Mesendoderm (in vitro differentiated cells): ENCODE data around the gene ARHGAP6.

ENCODE experiments used
- DNase-seq: peaks from one replicate; pipeline ENCODE4 v3.0.0; 2013
- H2AK5ac ChIP-seq: 2 replicates; pipeline ENCODE4 v1.6.1; 2013; ENCODE audit warnings: low read length, inconsistent platforms
- H2BK120ac ChIP-seq: 2 replicates; pipeline ENCODE4 v1.6.1; 2013; ENCODE audit warnings: low read depth, mild to moderate bottlenecking, low read length, moderate library complexity, mixed read lengths
- H2BK15ac ChIP-seq: replicated peaks from 2 replicates; pipeline ENCODE4 v1.6.1; 2013; ENCODE audit warnings: low read depth, mild to moderate bottlenecking, moderate library complexity
- H2BK5ac ChIP-seq: 2 replicates; pipeline ENCODE4 v1.6.1; 2013; ENCODE audit warnings: low read length, inconsistent platforms
- H3K18ac ChIP-seq: 2 replicates; pipeline ENCODE4 v1.6.1; 2013; ENCODE audit warnings: mild to moderate bottlenecking, low read length, mixed read lengths
- H3K23ac ChIP-seq: one replicate; pipeline ENCODE4 v1.6.1; 2013; ENCODE audit warnings: low read length
- H3K27ac ChIP-seq: 2 replicates; pipeline ENCODE4 v1.5.1; 2013; ENCODE audit warnings: low read depth, mild to moderate bottlenecking, inconsistent platforms, low read length, moderate library complexity
- H3K27me3 ChIP-seq: 2 replicates; pipeline ENCODE4 v1.6.1; 2013; ENCODE audit warnings: low read length, control low read depth, mild to moderate bottlenecking, inconsistent platforms; ENCODE audit not compliant: insufficient read depth, poor library complexity
- H3K36me3 ChIP-seq: 2 replicates; pipeline ENCODE4 v1.6.1; 2013; ENCODE audit warnings: low read length, inconsistent platforms; ENCODE audit not compliant: control insufficient read depth, insufficient read depth
- H3K4ac ChIP-seq: one replicate; pipeline ENCODE4 v1.6.1; 2013; ENCODE audit warnings: low read depth, mild to moderate bottlenecking, low read length, moderate library complexity
- H3K4me1 ChIP-seq: 2 replicates; pipeline ENCODE4 v1.6.1; 2013; ENCODE audit warnings: low read depth, low read length, inconsistent platforms; ENCODE audit not compliant: control insufficient read depth
- H3K4me2 ChIP-seq: 2 replicates; pipeline ENCODE4 v1.6.1; 2013; ENCODE audit warnings: low read length
- H3K4me3 ChIP-seq: 2 replicates; pipeline ENCODE4 v1.5.1; 2013; ENCODE audit warnings: mild to moderate bottlenecking, low read length
- H3K56ac ChIP-seq: one replicate; pipeline ENCODE4 v1.6.1; 2013; ENCODE audit warnings: low read length
- H3K79me1 ChIP-seq: 2 replicates; pipeline ENCODE4 v1.6.1; 2013; ENCODE audit warnings: low read length, inconsistent platforms
- H3K79me2 ChIP-seq: 2 replicates; pipeline ENCODE4 v1.6.1; 2013; ENCODE audit warnings: mild to moderate bottlenecking, low read length; ENCODE audit not compliant: control insufficient read depth, insufficient read depth
- H3K9ac ChIP-seq: 2 replicates; pipeline ENCODE4 v1.6.1; 2013; ENCODE audit warnings: low read length, inconsistent platforms
- H4K5ac ChIP-seq: one replicate; pipeline ENCODE4 v1.6.1; 2013; ENCODE audit warnings: low read length
- H4K8ac ChIP-seq: one replicate; pipeline ENCODE4 v1.6.1; 2013; ENCODE audit warnings: low read depth, mild to moderate bottlenecking, control low read depth, low read length, moderate library complexity
- WGBS: extraction: QIAGEN DNeasy Blood & Tissue Kit; methylation state at CpG from one replicate; pipeline ENCODE4 v1.1.7; 2013; ENCODE audit warnings: low lambda C conversion rate, missing lambda C conversion rate; ENCODE audit not compliant: insufficient coverage; ENCODE audit errors: extremely low coverage; 5-methylcytosine and 5-hydroxymethylcytosine counted together

Gene ARHGAP6

GRCh38 chrX:11470250-11470974 is 195.3 kb downstream of the ARHGAP6 start:
- no peak overlapping the region for H3K4ac ChIP-seq
- WGBS = no CpG with 5 or more reads among the region's 1 CpG

GRCh38 chrX:11465648-11466411 is 199.9 kb downstream of the ARHGAP6 start:
- no peak for DNase-seq

More at GRCh38 chrX:11470250-11470974, 195.3 kb downstream of the ARHGAP6 start:
- DNase-seq = no peak
- no peaks in the 10 kb centered on the region for H3K79me1 ChIP-seq
- H3K4me3 ChIP-seq = no peak overlapping the region
- no peak overlapping the region for H2BK120ac ChIP-seq
- H4K5ac ChIP-seq = no peak overlapping the region
- H3K4me1 ChIP-seq = no peaks in the 10 kb centered on the region
- H3K27ac ChIP-seq = no peak overlapping the region
- H4K8ac ChIP-seq = no peak overlapping the region
- no peak overlapping the region for H2AK5ac ChIP-seq
- no peak overlapping the region for H2BK15ac ChIP-seq
- H3K56ac ChIP-seq = no peak overlapping the region
- no peaks in the 10 kb centered on the region for H3K36me3 ChIP-seq
- no peak overlapping the region for H3K9ac ChIP-seq
- H2BK5ac ChIP-seq = no peak overlapping the region
- no peak overlapping the region for H3K23ac ChIP-seq
- H3K27me3 ChIP-seq = no peaks in the 10 kb centered on the region
- no peak overlapping the region for H3K4me2 ChIP-seq
- no peaks in the 10 kb centered on the region for H3K79me2 ChIP-seq
- H3K18ac ChIP-seq = no peak overlapping the region

GRCh38 chrX:11464836-11465463 is 200.8 kb downstream of the ARHGAP6 start:
- WGBS = no CpG with 5 or more reads among the region's 8 CpGs
- Histone ChIP-seq H3K36me3 (no peaks in the 10 kb centered on the region), H3K4me3 (no peak overlapping the region), H2BK120ac (no peak overlapping the region), H3K4me2 (no peak overlapping the region), H3K79me1 (no peaks in the 10 kb centered on the region), H3K23ac (no peak overlapping the region), H3K56ac (no peak overlapping the region), H2BK5ac (no peak overlapping the region), H4K8ac (no peak overlapping the region), H3K79me2 (no peaks in the 10 kb centered on the region), H3K27me3 (no peaks in the 10 kb centered on the region), H3K27ac (no peak overlapping the region), H3K18ac (no peak overlapping the region), H3K4me1 (no peaks in the 10 kb centered on the region), H3K4ac (no peak overlapping the region), H2AK5ac (no peak overlapping the region), H2BK15ac (no peak overlapping the region), H3K9ac (no peak overlapping the region), H4K5ac (no peak overlapping the region)
- no peak for DNase-seq

More at GRCh38 chrX:11465648-11466411, 199.9 kb downstream of the ARHGAP6 start:
- H2BK120ac ChIP-seq = no peak overlapping the region
- H3K27me3 ChIP-seq = no peaks in the 10 kb centered on the region
- H2BK5ac ChIP-seq = no peak overlapping the region
- no peaks in the 10 kb centered on the region for H3K79me1 ChIP-seq
- no CpG with 5 or more reads among the region's 5 CpGs for WGBS
- no peak overlapping the region for H4K8ac ChIP-seq
- H3K9ac ChIP-seq = no peak overlapping the region
- H2BK15ac ChIP-seq = no peak overlapping the region
- H3K79me2 ChIP-seq = no peaks in the 10 kb centered on the region
- no peak overlapping the region for H3K56ac ChIP-seq
- no peak overlapping the region for H3K4me2 ChIP-seq
- no peak overlapping the region for H3K4ac ChIP-seq
- no peak overlapping the region for H3K18ac ChIP-seq
- H3K23ac ChIP-seq = no peak overlapping the region
- H3K27ac ChIP-seq = no peak overlapping the region
- no peaks in the 10 kb centered on the region for H3K4me1 ChIP-seq
- no peak overlapping the region for H3K4me3 ChIP-seq
- H2AK5ac ChIP-seq = no peak overlapping the region
- no peaks in the 10 kb centered on the region for H3K36me3 ChIP-seq
- no peak overlapping the region for H4K5ac ChIP-seq

GRCh38 chrX:11464380-11464779 is 201.3 kb downstream of the ARHGAP6 start:
- no peak overlapping the region for H3K18ac ChIP-seq
- no peak overlapping the region for H3K56ac ChIP-seq
- no peaks in the 10 kb centered on the region for H3K4me1 ChIP-seq
- no peak for DNase-seq
- no peak overlapping the region for H4K8ac ChIP-seq
- H3K4me2 ChIP-seq = no peak overlapping the region
- no peaks in the 10 kb centered on the region for H3K79me2 ChIP-seq
- no peak overlapping the region for H2BK5ac ChIP-seq
- no peaks in the 10 kb centered on the region for H3K27me3 ChIP-seq
- no peak overlapping the region for H3K9ac ChIP-seq
- no peak overlapping the region for H3K4me3 ChIP-seq
- H3K79me1 ChIP-seq = no peaks in the 10 kb centered on the region
- no CpG with 5 or more reads among the region's 1 CpG for WGBS
- no peak overlapping the region for H3K4ac ChIP-seq
- H3K36me3 ChIP-seq = no peaks in the 10 kb centered on the region
- no peak overlapping the region for H2BK15ac ChIP-seq
- H2BK120ac ChIP-seq = no peak overlapping the region
- no peak overlapping the region for H4K5ac ChIP-seq
- no peak overlapping the region for H2AK5ac ChIP-seq
- no peak overlapping the region for H3K27ac ChIP-seq
- H3K23ac ChIP-seq = no peak overlapping the region

- DNase-seq = no peak
- H3K23ac ChIP-seq = no peak overlapping the region
- no peak overlapping the region for H3K18ac ChIP-seq
- no peak overlapping the region for H3K9ac ChIP-seq
- H2AK5ac ChIP-seq = no peak overlapping the region
- H2BK120ac ChIP-seq = no peak overlapping the region
- no peak overlapping the region for H2BK15ac ChIP-seq
- WGBS = no CpG with 5 or more reads among the region's 2 CpGs
- no peak overlapping the region for H3K4me3 ChIP-seq
- no peak overlapping the region for H2BK5ac ChIP-seq
- H4K8ac ChIP-seq = no peak overlapping the region
- H3K4ac ChIP-seq = no peak overlapping the region
- H3K4me2 ChIP-seq = no peak overlapping the region
- no peaks in the 10 kb centered on the region for H3K27me3 ChIP-seq
- H3K4me1 ChIP-seq = no peaks in the 10 kb centered on the region
- no peaks in the 10 kb centered on the region for H3K79me2 ChIP-seq
- H4K5ac ChIP-seq = no peak overlapping the region
- no peak overlapping the region for H3K27ac ChIP-seq
- no peak overlapping the region for H3K56ac ChIP-seq
- no peaks in the 10 kb centered on the region for H3K36me3 ChIP-seq
- H3K79me1 ChIP-seq = no peaks in the 10 kb centered on the region
Observed at GRCh38 chrX:11462648-11463047, 203.1 kb downstream of the ARHGAP6 start.
